IPS DF 19.7 (cell line): ENCODE results near the gene SIGLECL1.

Source experiments
- DNase-seq: peaks from one replicate; pipeline ENCODE4 v3.0.0-alpha.2; 2013; ENCODE audit warnings: low read depth, low spot score

Gene SIGLECL1

GRCh38 chr19:51252306-51253079 is 1.6 kb downstream of the SIGLECL1 start:
- no peak for DNase-seq

- DNase-seq: no peak
Measured at GRCh38 chr19:51253088-51253806, 2.4 kb downstream of the SIGLECL1 start.

GRCh38 chr19:51256155-51256625 is 5.3 kb downstream of the SIGLECL1 start:
- no peak for DNase-seq

- DNase-seq: no peak
Measured at GRCh38 chr19:51257471-51257870, 6.6 kb downstream of the SIGLECL1 start.

GRCh38 chr19:51258165-51259160 is 7.6 kb downstream of the SIGLECL1 start:
- DNase-seq: no peak

GRCh38 chr19:51259348-51260245 is 8.7 kb downstream of the SIGLECL1 start:
- DNase-seq: no peak

- no peak for DNase-seq
Measured at GRCh38 chr19:51263808-51264207, 12.9 kb downstream of the SIGLECL1 start.

GRCh38 chr19:51271067-51271466 is 20.2 kb downstream of the SIGLECL1 start:
- no peak for DNase-seq

- DNase-seq: no peak
Measured at GRCh38 chr19:51272183-51272810, 21.4 kb downstream of the SIGLECL1 start.

- DNase-seq: no peak
Measured at GRCh38 chr19:51274049-51274770, 23.3 kb downstream of the SIGLECL1 start.

- no peak for DNase-seq
Measured at GRCh38 chr19:51277112-51277511, 26.2 kb downstream of the SIGLECL1 start.

- DNase-seq: no peak
Measured at GRCh38 chr19:51282335-51282734, 31.5 kb downstream of the SIGLECL1 start.

- no peak for DNase-seq
Measured at GRCh38 chr19:51285682-51286081, 34.8 kb downstream of the SIGLECL1 start.

GRCh38 chr19:51289635-51290034 is 38.8 kb downstream of the SIGLECL1 start:
- no peak for DNase-seq

GRCh38 chr19:51292971-51293370 is 42.1 kb downstream of the SIGLECL1 start:
- no peak for DNase-seq

- DNase-seq: no peak
Measured at GRCh38 chr19:51293571-51294210, 42.8 kb downstream of the SIGLECL1 start.

- DNase-seq: no peak
Measured at GRCh38 chr19:51294211-51294976, 43.5 kb downstream of the SIGLECL1 start.

GRCh38 chr19:51294977-51295375 is 44.1 kb downstream of the SIGLECL1 start:
- no peak for DNase-seq
